Gastrocnemius medialis (tissue), 4 donors: ENCODE data around the gene SPINT2.

Source experiments
- POLR2A ChIP-seq, 2 donors: fragments of 450-650 bp; IDR thresholded peaks; one replicate each; pipeline ENCODE4 v1.6.1; 2017; ENCODE audit warnings: antibody characterized with exemption in 2 of 2, mild to moderate bottlenecking in 2 of 2, moderate library complexity in 2 of 2
- TF ChIP-seq, protein P1 (sequence below), 5 experiments: fragments of 450-650 bp in 3 of 5; fragments of 200-600 bp in 2 of 5; sonication (generic) in 2 of 5; IDR thresholded peaks in 4 of 5; conservative IDR thresholded peaks in 1 of 5; 1 replicate in 4 of 5; 2 replicates in 1 of 5; pipeline ENCODE4 v1.5.1; 2016 to 2019; ENCODE audit warnings: antibody characterized with exemption in 5 of 5, mild to moderate bottlenecking in 3 of 5, moderate library complexity in 3 of 5

DNA sequence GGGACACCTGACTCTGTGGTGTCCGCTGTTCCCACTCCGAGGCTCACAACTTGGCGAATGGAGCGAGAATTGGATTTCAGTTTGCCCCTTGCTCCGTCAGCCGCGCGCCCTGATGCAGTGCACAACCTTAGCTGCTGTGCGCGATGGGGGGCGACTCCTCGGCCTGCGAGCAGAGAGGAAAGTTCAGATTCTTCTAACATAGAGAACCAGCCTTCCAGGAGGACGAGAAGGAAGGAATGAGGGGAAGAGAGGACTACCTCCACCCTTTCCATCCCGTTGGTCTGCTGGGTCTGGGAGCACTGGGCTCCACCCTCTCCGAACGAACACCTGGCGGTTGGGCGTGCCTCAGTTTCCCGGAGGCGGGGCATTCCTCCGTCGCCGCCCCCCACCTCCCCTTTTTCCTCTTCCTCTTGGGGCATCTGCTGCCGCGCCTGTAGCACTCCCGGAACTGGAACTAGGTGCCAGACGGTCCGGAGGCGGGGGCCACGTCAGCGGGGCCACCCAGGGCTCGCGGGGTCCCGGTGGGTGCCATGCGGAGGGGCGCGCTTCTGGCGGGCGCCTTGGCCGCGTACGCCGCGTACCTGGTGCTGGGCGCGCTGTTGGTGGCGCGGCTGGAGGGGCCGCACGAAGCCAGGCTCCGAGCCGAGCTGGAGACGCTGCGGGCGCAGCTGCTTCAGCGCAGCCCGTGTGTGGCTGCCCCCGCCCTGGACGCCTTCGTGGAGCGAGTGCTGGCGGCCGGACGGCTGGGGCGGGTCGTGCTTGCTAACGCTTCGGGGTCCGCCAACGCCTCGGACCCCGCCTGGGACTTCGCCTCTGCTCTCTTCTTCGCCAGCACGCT, 55.3 kb downstream of the SPINT2 start, which contains the start of gene KCNK6:
- peak; percentile 30 to 34 for TF ChIP-seq POLR2A (IDR thresholded peaks at IDR 0.05)
- TF ChIP-seq, protein P1, sequence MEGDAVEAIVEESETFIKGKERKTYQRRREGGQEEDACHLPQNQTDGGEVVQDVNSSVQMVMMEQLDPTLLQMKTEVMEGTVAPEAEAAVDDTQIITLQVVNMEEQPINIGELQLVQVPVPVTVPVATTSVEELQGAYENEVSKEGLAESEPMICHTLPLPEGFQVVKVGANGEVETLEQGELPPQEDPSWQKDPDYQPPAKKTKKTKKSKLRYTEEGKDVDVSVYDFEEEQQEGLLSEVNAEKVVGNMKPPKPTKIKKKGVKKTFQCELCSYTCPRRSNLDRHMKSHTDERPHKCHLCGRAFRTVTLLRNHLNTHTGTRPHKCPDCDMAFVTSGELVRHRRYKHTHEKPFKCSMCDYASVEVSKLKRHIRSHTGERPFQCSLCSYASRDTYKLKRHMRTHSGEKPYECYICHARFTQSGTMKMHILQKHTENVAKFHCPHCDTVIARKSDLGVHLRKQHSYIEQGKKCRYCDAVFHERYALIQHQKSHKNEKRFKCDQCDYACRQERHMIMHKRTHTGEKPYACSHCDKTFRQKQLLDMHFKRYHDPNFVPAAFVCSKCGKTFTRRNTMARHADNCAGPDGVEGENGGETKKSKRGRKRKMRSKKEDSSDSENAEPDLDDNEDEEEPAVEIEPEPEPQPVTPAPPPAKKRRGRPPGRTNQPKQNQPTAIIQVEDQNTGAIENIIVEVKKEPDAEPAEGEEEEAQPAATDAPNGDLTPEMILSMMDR (IDR thresholded peaks at IDR 0.05 in 4 of 5, conservative IDR thresholded peaks at IDR 0.05 in 1 of 5), result no peak
